ENCODE data around the gene ATP2B2.

Gene ATP2B2

GRCh38 chr3:10341901-10342398 lies 163.4 kb downstream of the ATP2B2 start:
- no peak for DNase-seq

DNA sequence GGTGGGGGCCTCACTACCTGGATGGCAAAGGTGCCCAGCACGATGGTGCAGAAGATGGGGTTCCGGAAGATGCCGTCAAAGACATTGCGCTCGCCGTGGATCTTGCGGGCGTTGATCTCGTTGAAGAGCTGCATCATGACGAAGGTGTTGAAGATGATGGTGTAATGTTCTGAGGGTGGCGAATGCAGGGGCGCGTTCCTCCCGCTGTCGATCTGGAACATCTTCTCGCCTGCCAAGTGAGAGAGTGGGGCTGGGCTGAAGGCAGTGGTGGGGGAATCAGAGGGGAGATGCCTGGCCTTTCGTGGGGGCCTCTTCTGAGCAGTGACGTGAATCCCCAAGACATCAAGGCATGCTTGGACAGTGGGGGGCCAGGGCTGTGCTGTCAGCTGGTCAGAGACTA lies 164.9 kb downstream of the ATP2B2 start:
- DNase-seq: no peak

DNA sequence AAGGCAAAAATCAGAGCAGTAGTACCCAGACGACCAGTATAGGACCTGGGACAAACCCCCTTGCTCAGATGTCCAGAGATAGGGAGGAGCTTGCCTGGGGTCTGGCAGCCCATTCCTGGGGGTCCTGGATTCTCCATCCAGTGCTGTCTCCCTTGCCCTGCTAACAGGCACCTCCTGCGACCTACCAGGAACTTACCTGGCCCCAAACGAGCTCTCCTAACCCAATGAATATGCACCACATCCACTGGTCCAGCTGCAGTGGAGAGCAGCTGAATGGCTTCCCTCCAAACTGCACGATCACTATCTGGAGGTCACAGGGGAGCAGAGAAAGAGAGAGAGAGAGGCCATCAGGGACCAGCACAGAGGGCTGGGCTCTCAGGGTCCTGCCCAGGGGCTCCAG lies 165.3 kb downstream of the ATP2B2 start:
- DNase-seq: no peak

DNA sequence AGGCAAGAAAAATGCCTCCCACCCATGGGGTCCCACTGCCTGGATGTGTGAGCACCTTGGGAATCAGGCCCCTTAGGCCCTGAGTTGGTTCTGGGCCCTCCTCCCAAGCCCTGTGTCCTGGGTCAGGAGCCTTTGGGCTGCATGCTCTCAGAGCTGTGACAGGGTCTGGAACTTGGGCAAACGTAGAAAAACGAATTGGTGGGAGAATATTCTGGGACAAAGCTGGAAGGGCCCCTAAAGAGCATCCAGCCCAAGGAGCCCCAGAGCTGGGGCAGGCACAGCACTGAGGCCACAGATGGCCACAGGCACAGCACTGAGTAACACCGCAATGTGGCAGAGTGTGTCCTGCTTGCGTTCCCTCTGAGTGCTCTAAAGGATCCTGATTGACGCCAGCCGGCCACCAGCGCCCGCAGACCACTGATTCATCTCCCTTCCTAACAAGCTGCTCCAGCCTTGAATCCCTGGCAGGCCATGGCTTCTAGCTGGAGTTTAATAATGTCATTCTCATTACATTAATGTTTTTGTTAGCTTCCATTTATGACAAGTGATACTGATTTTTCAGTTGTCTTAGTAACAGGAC lies 165.9 kb downstream of the ATP2B2 start:
- no peak for DNase-seq

- DNase-seq: no peak
Observed at GRCh38 chr3:10338591-10339353, 166.6 kb downstream of the ATP2B2 start.

DNA sequence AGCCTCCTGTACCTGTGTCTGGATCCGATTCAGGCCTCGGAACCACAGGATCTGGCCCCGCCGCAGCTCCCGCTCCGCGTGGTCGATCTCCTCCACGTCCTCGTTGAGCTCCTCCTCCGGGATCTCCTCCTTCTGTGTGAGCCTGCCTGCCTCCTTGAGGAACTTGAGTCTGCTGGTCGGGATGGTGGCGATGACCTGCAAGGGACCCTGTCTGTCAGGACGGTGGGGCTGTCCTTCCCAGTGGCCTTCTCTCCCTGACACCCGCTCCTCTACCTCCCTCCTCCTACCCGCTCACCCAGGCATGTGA lies 167.3 kb downstream of the ATP2B2 start:
- DNase-seq: no peak

DNA sequence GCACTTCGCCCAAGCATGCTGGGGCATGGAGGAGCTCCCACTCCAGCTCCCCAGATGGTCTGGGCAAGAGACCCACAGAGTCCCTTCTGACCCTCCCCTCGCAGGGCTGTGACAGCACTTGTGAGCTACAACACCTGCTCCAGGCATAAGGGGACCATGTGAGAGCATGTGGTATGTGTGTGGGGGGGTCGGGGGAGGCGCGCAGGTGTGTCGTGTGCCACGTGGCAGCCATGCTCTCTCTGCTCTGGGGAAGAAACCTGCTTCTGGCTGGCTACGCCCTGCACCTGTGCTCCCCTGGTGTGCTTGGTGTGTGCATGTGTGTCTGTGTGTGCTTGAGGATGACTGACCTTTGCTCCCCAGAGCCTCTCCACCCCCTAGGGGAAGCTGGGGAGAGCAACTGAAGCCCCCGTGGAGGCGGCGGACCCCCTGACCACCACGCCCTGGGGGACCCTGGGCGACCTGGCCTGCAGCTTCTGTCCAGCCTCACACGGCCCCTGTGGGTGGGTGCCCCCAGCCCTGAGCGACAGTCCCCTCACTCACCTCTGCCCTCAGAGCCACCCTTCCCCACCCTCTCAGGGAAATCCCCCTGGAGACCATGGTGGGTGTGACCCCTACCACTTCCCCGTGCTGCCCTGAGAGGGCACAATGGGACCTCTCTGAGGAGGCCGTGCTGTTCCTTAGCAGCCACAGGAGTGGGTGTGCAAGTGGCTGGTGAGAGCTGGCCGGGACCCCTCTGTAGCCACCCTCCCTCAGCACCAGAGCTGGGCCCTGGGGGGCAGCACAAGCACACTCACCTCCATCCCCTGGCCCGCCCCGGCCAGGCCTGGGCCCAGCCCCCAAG lies 167.8 kb downstream of the ATP2B2 start:
- DNase-seq: no peak

GRCh38 chr3:10336761-10337160 lies 168.6 kb downstream of the ATP2B2 start:
- no peak for DNase-seq

GRCh38 chr3:10335871-10336622 lies 169.3 kb downstream of the ATP2B2 start:
- no peak for DNase-seq

- no peak for DNase-seq
Observed at GRCh38 chr3:10335190-10335738, 170.1 kb downstream of the ATP2B2 start.

DNA sequence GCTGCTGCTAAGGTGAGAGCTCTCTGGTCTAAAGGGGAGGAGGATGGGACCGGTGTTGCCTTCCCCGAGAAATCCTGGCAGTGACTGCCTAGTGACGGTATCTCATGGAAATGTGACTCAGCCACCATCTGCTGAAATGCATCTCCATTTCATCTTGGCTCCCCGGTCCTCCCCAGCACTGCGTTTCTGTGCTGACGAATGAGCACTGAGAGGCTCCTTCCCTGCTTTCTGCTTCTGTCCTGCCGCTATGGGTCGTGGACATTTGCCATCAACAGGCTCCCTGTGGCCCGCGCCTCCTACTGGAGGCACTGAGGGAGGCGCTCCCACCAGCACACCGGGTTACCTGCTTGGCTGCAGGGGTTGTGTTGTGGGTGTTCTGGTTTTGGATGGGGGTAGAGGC lies 170.9 kb downstream of the ATP2B2 start:
- peak in 4 of 14 donors; percentile 44 to 92 (median 54) for DNase-seq

GRCh38 chr3:10334042-10334441 lies 171.3 kb downstream of the ATP2B2 start:
- peak in 9 of 14 donors; percentile 12 to 79 (median 29) for DNase-seq

DNA sequence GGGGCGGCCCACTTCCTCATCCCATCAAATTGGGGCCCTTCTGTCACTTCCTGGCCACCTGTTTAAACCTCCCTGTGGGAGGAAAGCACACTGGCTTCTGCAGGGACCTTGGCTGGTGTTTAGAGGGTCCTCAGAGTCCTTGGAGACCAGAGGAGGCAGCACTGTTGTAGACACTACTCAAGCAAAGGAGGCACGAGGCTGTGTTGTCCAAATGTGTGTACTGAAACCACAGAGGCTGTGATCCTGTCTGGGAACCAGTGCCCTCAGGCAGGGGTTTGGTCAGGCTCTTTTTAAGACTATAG lies 172.1 kb downstream of the ATP2B2 start:
- DNase-seq: no peak

GRCh38 chr3:10332481-10333348 lies 172.7 kb downstream of the ATP2B2 start:
- no peak for DNase-seq

- DNase-seq: no peak
Observed at GRCh38 chr3:10331320-10331719, 174.1 kb downstream of the ATP2B2 start.

GRCh38 chr3:10330319-10330718 lies 175.1 kb downstream of the ATP2B2 start:
- no peak for DNase-seq

DNA sequence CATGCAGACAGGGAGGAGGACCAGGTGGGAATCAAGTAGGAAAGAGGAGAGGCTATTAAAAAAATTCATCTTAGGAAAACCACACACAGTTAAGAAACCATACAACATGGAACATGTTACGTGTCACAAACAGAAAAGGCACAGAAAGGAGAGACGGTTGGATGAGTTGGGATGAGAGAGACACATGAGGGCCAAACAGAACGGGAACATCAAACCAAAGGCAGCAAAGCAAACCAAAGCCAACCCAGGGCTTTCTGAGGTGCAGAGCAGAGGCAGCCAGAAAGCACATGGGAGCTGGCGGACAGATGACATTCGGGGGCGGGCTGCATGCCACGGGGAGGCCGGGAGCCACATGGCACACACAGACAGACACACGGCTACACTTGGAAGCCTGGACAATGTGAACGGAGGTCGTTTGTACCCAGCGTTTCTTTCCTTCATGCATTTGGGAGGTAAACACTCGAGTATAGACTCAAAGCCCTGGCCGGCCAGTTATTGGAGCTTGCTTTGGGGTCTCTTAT lies 175.8 kb downstream of the ATP2B2 start:
- DNase-seq: no peak

GRCh38 chr3:10328460-10329071 lies 176.8 kb downstream of the ATP2B2 start:
- no peak for DNase-seq

DNA sequence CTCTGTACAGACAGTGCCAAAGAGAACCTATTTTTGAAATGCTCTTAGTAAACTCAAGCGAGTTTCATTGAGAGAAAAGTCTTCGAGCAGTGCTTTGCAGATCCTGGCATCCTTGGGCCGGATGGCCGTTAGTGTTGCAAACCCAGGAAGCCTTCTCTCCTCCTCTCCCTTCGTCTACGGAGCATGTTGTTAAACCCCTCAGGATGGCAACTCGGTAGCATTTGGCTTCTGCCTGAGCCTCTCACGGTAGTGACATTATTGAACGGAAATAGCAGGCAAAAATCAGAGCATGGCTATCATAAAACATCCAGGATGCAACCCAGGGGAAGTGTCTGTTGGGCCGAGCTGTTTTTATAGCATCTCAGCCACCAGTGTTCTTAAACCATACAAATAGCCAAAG lies 177.8 kb downstream of the ATP2B2 start:
- no peak for DNase-seq

- DNase-seq: no peak
Observed at GRCh38 chr3:10322352-10322710, 183.1 kb downstream of the ATP2B2 start.
